ENCODE data around the gene NLRP3.

GRCh38 chr1:247465796-247466195 is 49.8 kb downstream of the NLRP3 start:
- TF ChIP-seq ZFP3 (CRISPR knock-in tag; IDR thresholded peaks at IDR 0.05), result no peak
- no peak for TF ChIP-seq RARB (CRISPR knock-in tag; IDR thresholded peaks at IDR 0.05)
- no peak for TF ChIP-seq ZC3H10 (CRISPR knock-in tag; IDR thresholded peaks at IDR 0.05)
- no peak for TF ChIP-seq SNAI2 (CRISPR knock-in tag; IDR thresholded peaks at IDR 0.05)
- TF ChIP-seq ARNTL (CRISPR knock-in tag; IDR thresholded peaks at IDR 0.05; ENCODE audit: borderline replicate concordance, low read depth), result no peak

All from SK-N-SH treated with all-trans-retinoic acid at 6 μM for 48 hours (cell line).